Central memory CD8-positive, alpha-beta T cell (primary cell): ENCODE data around the gene ADCY10.

ENCODE experiments used
- ATAC-seq: fragments of 150-1000 bp; cut with Tn5 transposase; replicated peaks from 2 replicates; pipeline ENCODE4 v1.10.0; 2022; ENCODE audit warnings: mild to moderate bottlenecking, moderate FRiP score, moderate number of reproducible peaks; ENCODE audit not compliant: poor library complexity, severe bottlenecking; ENCODE audit errors: extremely low read depth
- DNase-seq, 2 donors: peaks; one replicate each; pipeline ENCODE4 v3.0.0; 2021; ENCODE audit warnings: low spot score in 2 of 2
- H3K27ac Mint-ChIP-seq: one replicate; pipeline ENCODE4 v1.8.0; 2022; ENCODE audit warnings: low read depth, mild to moderate bottlenecking, moderate library complexity, mixed read lengths
- H3K27me3 Mint-ChIP-seq: one replicate; pipeline ENCODE4 v1.8.0; 2022; ENCODE audit warnings: mixed read lengths
- H3K36me3 Mint-ChIP-seq: one replicate; pipeline ENCODE4 v1.8.0; 2022; ENCODE audit warnings: mild to moderate bottlenecking, moderate library complexity, mixed read lengths; ENCODE audit not compliant: insufficient read depth
- H3K4me1 Mint-ChIP-seq: one replicate; pipeline ENCODE4 v1.8.0; 2022; ENCODE audit warnings: mixed read lengths
- H3K4me3 Mint-ChIP-seq: one replicate; pipeline ENCODE4 v1.8.0; 2022; ENCODE audit warnings: mild to moderate bottlenecking, moderate library complexity, mixed read lengths
- H3K9me3 Mint-ChIP-seq: one replicate; pipeline ENCODE4 v1.8.0; 2022; ENCODE audit warnings: mixed read lengths

ADCY10 gene

DNA sequence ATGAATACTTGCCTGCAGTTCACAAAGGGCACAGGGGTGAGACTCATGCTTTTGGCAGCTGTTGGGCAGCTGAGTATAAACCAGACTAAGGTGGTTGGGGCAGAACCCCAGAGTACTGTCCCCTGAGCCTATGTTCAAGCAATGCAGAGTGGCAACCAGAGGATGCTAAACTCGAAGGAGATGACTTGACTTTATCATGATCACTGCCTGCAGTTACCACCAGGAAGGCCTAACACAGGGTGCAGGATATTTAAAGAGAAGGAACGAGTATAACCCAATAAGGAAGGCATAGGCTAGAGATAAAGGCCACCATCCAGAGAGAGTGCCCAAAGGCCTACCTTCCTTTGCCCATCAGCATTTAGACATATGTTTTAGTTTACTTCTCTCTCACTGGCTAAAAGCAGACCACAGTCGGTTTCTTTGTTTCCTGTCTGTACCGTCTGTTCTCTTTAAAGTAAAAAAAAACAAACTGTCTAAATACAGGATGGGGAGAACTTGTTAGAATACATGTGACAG, 108.8 kb downstream of the ADCY10 start:
- Mint-ChIP-seq H3K4me3 (peak overlapping the region; percentile 31), H3K4me1 (peaks cover 26% of the 10 kb centered on the region), H3K9me3 (no peaks in the 10 kb centered on the region), H3K27ac (peak overlapping the region; percentile 96), H3K36me3 (no peaks in the 10 kb centered on the region), H3K27me3 (peaks cover 6% of the 10 kb centered on the region)
- ATAC-seq (peak; percentile 85), DNase-seq (no peak)

GRCh38 chr1:167803358-167804207, 110.4 kb downstream of the ADCY10 start:
- peak; percentile 62 for ATAC-seq
- Mint-ChIP-seq H3K9me3 (no peaks in the 10 kb centered on the region), H3K27ac (peak overlapping the region; percentile 16), H3K27me3 (no peaks in the 10 kb centered on the region), H3K36me3 (no peaks in the 10 kb centered on the region), H3K4me1 (peaks cover 26% of the 10 kb centered on the region), H3K4me3 (no peak overlapping the region)
- peak; percentile 57 to 73 for DNase-seq

DNA sequence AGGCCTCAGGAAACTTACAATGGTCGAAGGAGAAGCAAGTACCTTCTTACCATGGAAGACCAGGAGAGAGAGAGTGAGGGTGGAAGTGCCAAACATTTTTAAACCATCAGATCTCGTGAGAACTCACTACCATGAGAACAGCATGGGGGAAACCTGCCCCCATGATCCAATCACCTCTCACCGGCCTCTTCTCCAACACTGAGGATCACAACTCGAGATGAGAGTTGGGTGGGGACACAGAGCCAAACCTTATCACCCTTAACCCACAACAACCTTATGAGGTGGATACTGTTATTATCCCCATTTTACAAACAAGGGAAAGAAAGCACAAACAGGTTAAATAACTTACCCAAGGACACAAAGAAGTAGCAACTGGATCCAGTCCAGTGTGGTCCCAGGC, 111.7 kb downstream of the ADCY10 start:
- Mint-ChIP-seq H3K4me3 (no peak overlapping the region), H3K4me1 (peaks cover 26% of the 10 kb centered on the region), H3K27ac (no peak overlapping the region), H3K36me3 (no peaks in the 10 kb centered on the region), H3K9me3 (no peaks in the 10 kb centered on the region), H3K27me3 (no peaks in the 10 kb centered on the region)
- DNase-seq (no peak), ATAC-seq (no peak)

- H3K27me3 Mint-ChIP-seq: no peaks in the 10 kb centered on the region
- no peak overlapping the region for H3K4me3 Mint-ChIP-seq
- DNase-seq (no peak), ATAC-seq (no peak)
- H3K9me3 Mint-ChIP-seq: no peaks in the 10 kb centered on the region
- peaks cover 18% of the 10 kb centered on the region for H3K4me1 Mint-ChIP-seq
- no peak overlapping the region for H3K27ac Mint-ChIP-seq
- H3K36me3 Mint-ChIP-seq: no peaks in the 10 kb centered on the region
Measured at GRCh38 chr1:167800251-167800650, 113.7 kb downstream of the ADCY10 start.

DNA sequence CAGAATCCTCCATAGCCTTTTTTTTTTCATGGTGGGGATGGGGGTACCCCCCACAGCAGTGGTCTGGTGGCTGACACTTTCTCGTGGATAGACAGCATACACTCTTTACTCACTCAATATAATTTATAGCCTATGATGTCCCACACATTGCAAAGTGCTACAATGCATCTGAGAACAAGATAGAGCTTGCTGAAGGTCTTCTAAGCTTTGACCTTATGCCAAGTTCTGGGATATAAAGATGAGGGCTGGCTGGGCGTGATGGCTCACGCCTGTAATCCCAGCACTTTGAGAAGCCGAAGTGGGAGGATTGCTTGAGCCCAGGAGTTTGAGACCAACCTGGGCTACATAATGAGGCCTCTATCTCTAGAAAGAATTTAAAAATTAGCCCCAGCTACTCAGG, 114.2 kb downstream of the ADCY10 start:
- Mint-ChIP-seq H3K27me3 (no peaks in the 10 kb centered on the region), H3K9me3 (no peaks in the 10 kb centered on the region), H3K4me3 (no peak overlapping the region), H3K27ac (no peak overlapping the region), H3K36me3 (no peaks in the 10 kb centered on the region), H3K4me1 (peaks cover 13% of the 10 kb centered on the region)
- DNase-seq: no peak
- no peak for ATAC-seq

DNA sequence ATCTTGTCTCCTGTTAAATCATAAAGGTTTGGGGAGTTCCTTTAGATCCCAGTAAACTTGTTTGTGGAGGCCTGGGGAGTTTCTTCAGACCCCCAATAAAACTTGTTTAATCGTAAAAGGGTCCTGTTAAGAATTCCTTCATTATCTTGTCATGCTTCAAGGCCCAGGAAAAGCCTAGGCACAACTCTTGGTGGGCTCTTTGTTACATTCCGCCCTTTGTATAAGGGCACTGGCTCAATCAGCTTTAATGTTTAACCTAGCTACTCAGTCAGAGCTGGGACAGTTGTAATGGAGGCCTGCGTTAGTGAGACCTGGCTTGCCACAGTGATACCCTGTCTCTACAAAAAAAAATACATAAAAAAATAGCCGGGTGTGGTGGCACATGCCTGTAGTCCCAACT, 115.0 kb downstream of the ADCY10 start:
- H3K36me3 Mint-ChIP-seq: no peaks in the 10 kb centered on the region
- H3K27ac Mint-ChIP-seq: no peak overlapping the region
- H3K9me3 Mint-ChIP-seq: no peaks in the 10 kb centered on the region
- DNase-seq (no peak), ATAC-seq (no peak)
- H3K4me3 Mint-ChIP-seq: no peak overlapping the region
- no peaks in the 10 kb centered on the region for H3K27me3 Mint-ChIP-seq
- peaks cover 5% of the 10 kb centered on the region for H3K4me1 Mint-ChIP-seq

- H3K4me1 Mint-ChIP-seq: no peaks in the 10 kb centered on the region
- no peaks in the 10 kb centered on the region for H3K36me3 Mint-ChIP-seq
- no peak overlapping the region for H3K27ac Mint-ChIP-seq
- H3K9me3 Mint-ChIP-seq: no peaks in the 10 kb centered on the region
- H3K27me3 Mint-ChIP-seq: no peaks in the 10 kb centered on the region
- ATAC-seq (no peak), DNase-seq (no peak)
- no peak overlapping the region for H3K4me3 Mint-ChIP-seq
Measured at GRCh38 chr1:167797015-167797414, 116.9 kb downstream of the ADCY10 start.

DNA sequence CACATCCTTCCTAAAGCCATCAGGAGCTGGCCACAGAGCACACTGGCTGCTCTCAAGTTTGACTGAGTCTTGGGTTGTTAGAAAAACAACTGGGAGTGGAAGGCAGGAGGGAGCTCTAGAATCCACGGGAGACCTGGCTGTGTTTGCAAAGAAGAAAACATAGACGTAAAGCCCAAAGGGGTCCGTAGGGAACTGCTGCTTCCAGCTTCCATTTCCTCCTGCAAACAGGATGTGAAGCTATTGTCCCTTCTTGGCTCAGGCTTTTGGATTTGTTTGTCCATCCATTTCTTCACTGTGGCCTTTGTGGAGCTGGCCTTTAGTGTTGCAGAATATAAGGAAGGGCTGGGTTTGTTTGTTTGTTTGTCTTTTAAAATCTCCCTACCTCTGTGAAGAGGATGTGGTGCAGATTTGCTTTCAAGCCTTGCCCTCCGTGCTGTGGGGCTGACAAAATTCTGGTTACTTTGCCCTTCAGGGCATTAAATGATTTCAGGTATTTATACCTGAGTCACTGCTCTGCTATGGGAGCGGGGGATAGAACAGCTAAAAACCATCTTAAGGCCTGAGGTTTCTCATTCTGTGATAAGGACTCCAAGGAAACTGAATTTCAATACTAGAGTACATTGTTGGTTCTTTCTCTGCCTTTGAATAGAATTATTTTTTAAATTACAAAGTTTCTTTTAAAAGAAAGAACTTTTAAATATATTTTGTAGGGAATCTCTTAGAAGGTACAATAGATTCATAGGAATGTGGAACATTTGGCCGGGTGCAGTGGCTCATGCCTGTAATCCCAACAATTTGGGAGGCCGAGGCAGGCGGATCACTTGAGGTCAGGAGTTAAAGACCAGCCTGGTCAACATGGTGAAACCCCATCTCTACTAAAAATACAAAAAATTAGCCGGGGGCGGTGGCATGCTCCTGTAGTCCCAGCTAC, 117.9 kb downstream of the ADCY10 start:
- H3K27ac Mint-ChIP-seq: no peak overlapping the region
- ATAC-seq: no peak
- H3K9me3 Mint-ChIP-seq: no peaks in the 10 kb centered on the region
- H3K4me1 Mint-ChIP-seq: no peaks in the 10 kb centered on the region
- H3K36me3 Mint-ChIP-seq: no peaks in the 10 kb centered on the region
- no peak for DNase-seq
- no peaks in the 10 kb centered on the region for H3K27me3 Mint-ChIP-seq
- no peak overlapping the region for H3K4me3 Mint-ChIP-seq

- Mint-ChIP-seq H3K4me1 (no peaks in the 10 kb centered on the region), H3K9me3 (no peaks in the 10 kb centered on the region), H3K4me3 (no peak overlapping the region), H3K36me3 (peaks cover 1% of the 10 kb centered on the region), H3K27ac (no peak overlapping the region), H3K27me3 (no peaks in the 10 kb centered on the region)
- no peak for DNase-seq
- ATAC-seq: no peak
Measured at GRCh38 chr1:167794043-167794442, 119.9 kb downstream of the ADCY10 start.

DNA sequence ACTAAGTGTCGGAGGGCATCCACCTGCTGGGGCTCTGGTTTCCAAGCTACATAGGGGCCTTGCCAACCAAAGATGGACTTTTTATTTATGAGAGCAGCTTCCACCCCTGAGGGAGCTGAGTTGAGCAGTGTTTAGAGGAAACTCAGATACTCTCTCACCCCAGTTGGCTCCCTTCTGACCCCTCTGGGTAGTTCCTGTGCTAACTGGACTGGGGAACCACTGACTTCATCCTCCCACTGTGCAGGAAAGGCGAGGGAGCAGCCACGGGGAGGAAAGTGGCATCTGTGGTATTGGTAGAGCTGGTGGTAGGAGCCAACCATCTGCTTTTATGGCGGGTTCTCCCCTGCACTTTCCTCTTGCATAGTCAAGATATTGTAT, 121.8 kb downstream of the ADCY10 start:
- DNase-seq (no peak), ATAC-seq (no peak)
- H3K9me3 Mint-ChIP-seq: no peaks in the 10 kb centered on the region
- H3K27me3 Mint-ChIP-seq: no peaks in the 10 kb centered on the region
- H3K27ac Mint-ChIP-seq: no peak overlapping the region
- no peak overlapping the region for H3K4me3 Mint-ChIP-seq
- no peaks in the 10 kb centered on the region for H3K4me1 Mint-ChIP-seq
- peaks cover 1% of the 10 kb centered on the region for H3K36me3 Mint-ChIP-seq

DNA sequence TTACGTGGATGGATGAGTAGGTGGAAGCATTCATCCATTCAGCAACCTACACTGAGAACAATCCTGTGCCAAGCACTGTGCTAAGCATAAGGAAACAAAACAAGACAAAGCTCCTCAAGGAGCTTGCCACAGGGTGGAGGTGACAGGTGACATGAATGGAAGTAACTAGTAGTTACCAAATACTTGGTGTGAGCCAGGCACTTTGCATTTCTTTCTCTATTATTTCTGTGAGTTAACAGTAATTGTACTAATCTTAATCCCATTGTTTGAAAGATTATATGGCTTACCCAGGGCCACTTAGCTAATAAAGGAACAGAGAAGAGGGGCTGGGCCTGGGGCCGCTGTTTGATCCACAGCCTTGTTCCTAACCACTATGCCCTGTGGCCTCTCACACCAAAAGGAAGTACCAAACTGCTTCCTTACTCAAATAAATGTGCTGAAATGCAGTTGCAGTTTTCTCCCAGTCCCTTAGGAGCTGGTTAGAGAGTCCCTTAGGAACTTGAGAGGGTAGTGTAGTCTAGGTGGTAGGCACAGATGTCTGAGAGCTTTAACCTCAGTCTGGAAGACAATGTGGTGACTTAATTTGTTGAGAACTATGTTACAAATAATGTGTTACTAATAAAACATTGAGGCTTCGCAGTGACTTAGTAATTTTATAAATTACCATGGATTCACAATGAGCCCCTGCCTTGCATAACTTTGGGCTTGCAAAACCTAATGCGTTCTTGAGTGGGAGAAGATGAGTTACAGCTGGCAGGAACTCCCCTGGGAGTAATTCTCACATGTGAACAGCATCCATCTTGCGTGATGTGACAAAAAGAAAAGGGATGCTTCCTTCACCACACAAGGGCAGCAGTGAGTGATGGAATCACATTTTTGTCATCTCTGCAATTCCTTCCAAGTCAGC, 122.4 kb downstream of the ADCY10 start:
- H3K27me3 Mint-ChIP-seq: no peaks in the 10 kb centered on the region
- ATAC-seq (no peak), DNase-seq (no peak)
- H3K36me3 Mint-ChIP-seq: peaks cover 1% of the 10 kb centered on the region
- H3K27ac Mint-ChIP-seq: no peak overlapping the region
- H3K9me3 Mint-ChIP-seq: no peaks in the 10 kb centered on the region
- H3K4me1 Mint-ChIP-seq: no peaks in the 10 kb centered on the region
- no peak overlapping the region for H3K4me3 Mint-ChIP-seq

DNA sequence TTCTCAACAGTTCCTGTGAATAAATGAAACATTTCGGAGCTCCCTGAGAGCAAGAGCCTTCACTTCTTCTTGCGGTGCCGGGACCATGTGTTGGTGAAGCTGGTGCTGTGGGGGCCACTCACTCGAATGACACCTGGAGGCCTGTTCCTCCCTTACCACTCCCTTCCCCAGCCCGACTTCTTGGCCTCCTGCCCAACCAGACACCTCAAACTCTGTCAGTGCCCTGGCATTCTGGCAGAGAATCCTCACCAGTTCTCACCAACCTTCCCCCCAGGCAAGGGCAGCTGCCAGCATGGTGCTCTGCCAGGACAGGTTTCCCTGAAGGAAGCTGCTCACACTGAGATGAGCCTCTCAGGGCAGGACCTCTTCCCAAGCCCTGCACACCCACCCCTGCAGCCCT, 123.8 kb downstream of the ADCY10 start:
- DNase-seq: no peak
- H3K4me3 Mint-ChIP-seq: no peak overlapping the region

More for the DNA sequence above, 123.8 kb downstream of the ADCY10 start:
- Mint-ChIP-seq H3K27ac (no peak overlapping the region), H3K27me3 (no peaks in the 10 kb centered on the region), H3K9me3 (no peaks in the 10 kb centered on the region), H3K36me3 (peaks cover 4% of the 10 kb centered on the region), H3K4me1 (no peaks in the 10 kb centered on the region)
- no peak for ATAC-seq
